Globus pallidus (tissue), 1 donor: Measurements from ENCODE around the gene EIF4E3.

Experiments used
- DNase-seq: peaks from one replicate; pipeline ENCODE4 v3.0.0-alpha.2; 2015; ENCODE audit warnings: low spot score

EIF4E3 gene

DNA sequence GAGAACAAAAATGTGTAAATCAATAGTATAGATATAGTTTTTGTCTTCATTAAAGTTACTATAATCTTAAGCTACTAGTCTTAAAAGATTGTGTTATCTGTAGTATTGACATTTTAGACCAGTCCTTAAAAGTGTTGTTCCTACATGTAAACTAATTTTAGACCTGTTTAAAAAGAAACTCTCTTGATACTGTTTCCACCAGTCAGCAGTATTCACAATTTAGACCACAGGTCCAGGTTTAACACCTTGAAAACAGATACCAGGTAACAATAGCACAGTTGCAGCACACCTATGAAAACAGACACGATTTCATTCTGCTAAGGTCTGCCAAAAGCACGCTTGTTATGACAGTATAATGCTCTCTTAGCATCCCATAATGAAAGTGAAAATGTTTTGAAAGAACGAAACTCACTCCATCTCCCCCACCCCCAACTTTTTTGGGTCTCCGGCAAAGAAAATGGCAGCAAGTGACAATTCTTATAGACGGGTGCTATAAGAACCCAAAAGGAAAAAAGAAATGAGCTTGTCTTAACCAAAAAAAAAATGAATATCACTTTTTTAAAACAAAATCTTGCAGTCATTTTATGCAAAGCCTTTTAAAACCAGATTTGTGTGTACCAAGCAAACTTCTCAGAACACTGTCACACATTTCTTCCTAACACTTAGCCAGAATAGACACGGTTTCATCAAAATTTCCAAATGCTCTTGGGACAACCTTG, 1.6 kb downstream of the EIF4E3 start:
- no peak for DNase-seq

DNA sequence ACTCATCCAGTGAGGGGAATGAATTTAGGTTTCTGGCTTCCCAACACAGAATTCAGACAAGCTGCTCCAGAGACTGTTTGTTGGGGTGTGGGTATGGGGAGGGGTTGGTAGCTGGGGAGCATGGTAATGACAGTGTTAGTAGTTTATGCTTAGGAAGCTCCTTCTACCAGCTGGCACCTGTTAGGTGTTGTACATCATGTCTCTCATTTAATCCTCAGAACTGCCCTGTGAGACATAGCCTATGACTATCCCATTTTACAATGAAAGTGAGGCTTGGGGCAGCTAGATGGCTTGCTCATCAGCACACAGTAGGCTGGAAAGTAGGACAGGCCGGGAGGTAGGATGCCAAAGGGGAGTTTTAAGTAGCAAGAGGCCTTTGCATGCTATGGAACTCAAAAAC, 2.5 kb downstream of the EIF4E3 start:
- DNase-seq: no peak

DNA sequence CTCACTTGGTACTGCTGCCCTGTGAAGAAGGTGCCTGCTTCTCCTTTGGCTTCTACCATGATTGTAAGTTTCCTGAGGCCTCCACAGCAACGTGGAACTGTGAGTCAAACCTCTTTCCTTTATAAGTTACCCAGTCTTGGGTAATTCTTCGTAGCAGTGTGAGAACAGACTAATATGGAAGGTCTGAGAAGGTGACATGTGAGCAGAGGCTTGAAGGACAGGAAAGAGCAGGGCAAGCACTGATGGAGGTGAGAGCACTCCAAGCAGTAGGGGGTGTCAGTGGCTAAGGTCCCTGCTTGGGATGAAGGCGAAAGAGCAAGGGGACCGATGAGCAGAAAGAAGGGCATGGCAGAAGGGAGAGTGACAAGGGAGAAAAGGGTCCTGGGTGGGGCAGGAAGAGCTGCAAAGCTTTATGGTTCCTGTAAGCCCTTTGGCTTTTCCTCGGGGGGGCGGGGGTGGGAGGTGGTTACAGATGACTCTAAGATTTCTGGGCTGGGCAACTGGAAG, 3.5 kb downstream of the EIF4E3 start:
- no peak for DNase-seq

DNA sequence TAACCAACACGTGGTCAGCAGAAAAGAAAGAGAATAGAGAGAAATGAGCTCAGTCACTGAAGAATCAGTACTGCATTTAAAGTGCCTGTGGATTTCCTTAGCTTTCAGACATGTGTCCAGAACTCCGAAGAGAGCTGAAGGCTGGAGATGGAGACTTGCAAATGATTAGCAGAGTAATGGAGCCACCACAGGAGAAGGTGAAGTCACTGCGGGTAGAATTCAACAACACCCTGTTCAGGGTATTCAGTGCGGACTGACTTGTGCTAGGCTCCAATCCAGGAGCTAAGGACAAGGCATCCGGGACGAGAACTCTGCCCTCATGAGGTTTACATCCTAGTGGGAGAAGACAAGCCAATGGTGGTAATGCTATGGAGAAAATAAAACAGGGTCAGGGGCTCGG, 4.2 kb downstream of the EIF4E3 start:
- no peak for DNase-seq

DNA sequence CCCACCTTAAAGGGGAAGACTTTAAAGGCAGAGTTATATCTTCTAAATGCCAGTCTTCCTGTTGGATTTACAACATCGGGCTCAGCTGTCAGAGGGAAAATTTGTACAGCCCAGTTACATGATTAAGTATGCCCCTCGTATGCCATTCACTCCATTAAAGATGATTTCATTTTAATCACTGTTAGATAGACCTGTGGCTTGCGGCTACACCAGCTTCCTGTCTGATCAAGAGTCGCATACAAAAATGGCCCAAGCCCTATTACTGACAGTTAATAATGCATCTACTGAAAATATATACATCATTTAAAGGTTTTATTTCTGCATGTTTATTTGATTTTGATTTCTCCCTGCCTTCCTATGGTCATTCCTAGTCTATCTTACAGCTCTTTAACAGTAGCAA, 7.1 kb downstream of the EIF4E3 start:
- no peak for DNase-seq

DNA sequence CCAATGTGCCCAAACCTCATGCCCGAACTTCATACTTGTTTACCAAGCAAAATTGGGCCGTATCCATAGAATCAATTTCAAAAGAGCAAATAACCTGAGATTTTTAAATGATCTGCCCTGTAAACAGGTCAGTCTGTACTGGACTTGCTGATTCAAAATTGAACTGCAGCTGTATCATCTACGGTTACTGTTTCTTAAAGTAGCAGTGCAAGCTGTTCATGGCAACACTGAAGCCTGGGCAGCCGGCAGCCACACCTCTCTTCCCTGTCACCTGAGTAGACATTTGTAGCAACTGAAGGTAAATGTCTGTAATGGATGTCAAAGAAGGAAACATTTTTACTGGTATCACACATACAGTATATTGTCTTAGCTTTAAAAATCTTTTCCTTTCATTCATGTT, 10.6 kb downstream of the EIF4E3 start:
- no peak for DNase-seq

DNA sequence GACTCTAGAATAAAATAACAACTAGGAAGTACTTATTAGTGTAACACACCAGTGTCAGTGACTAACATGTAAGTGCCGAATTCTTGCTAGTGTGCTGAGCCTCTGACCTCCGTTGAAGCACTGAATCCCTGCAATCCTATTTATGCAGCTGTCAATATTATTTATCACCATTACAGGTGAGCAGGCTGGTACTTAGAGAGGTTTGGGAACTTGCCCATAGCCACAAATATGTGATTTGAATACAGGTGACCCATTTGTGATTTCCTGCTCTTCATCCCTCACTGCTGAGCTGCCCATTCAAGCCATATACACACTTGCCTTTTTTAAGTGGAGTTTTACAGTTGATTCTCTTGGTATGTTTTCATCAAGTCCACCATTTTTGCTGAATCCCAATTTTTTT, 12.2 kb downstream of the EIF4E3 start:
- DNase-seq: no peak

DNA sequence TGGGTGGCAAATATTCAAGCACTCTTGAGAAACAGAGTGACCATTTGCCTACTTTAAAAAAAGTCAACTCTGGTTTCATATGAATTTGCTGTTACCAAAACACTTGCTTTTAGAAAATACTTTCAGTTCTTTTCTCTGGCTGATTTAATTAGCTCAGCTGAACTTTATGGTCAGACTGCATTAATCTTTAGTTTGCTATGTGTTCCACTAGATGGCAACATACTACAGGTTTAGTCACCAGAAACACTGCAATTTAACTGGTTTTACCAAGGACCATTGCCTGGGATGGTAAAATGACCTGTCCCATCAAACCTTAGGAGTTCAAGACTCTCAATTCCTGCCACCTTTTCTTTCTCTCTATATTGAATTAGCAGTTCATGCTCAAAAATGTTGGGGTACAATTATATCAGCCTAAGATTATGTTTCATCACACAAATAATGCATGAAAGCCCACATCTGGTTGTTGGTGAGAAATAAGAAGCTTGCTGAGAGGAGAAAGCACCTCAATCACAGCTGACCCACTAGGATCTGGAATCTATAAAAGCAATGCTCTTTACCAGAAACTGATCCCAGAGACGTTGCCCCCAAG, 14.2 kb downstream of the EIF4E3 start:
- peak; percentile 73 for DNase-seq

DNA sequence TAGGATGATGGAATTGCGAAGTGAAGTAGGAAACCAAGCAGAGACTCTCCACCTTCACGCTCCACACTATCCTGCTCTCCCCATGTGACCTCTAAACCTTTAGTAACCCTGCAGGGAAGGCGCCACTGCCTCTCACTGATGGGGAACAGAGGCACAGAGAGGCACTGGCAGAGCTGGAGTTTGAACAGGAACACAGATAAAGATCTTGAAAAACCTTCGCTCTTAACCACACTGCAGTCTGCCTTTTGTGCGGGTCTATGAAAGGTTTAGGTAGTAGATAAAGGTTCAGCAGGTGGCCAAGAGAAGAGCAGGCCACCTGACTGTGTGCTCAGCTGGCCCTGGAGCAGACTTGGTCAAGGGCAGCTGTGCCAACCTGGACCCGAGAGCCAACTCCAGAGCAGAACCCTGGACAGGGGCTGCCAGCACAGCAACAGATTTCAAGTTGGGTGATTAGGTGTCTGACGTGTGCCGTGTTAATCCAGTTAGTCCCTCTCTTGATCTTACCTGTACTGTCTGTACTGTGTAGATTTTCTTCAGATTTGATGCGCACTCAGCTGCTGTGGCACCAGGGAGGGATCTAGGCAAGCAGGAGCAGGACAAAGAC, 15.2 kb downstream of the EIF4E3 start:
- DNase-seq: no peak

DNA sequence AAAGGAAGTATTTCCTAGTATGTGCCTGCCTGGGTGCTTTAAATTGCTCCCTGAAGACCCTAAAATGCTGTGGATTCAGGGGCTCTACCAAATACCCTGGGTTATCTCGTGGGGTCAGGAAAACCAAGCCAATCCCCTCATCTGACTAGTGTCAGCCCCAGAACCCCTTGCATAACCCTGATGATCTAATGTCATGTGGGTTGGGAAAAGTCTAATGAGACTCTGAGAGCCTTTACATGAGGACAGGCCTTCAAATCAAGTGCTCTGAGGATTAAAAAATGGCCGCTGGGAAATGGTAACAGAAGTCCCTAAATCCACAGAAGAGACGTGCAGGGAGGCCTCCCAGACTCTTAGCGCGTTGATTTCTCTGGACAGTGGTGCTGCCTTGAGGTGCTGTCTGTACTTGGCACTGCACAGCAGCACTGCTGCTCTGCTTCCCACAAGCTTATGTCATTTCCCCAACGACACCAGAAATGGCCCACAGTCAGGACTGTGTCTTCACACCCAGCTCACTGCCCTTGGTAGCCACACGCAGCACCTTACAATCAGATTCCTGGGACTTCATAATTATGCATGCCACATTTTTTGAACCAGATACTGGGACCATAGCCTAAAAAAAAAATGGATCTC, 16.6 kb downstream of the EIF4E3 start:
- DNase-seq: peak; percentile 79

DNA sequence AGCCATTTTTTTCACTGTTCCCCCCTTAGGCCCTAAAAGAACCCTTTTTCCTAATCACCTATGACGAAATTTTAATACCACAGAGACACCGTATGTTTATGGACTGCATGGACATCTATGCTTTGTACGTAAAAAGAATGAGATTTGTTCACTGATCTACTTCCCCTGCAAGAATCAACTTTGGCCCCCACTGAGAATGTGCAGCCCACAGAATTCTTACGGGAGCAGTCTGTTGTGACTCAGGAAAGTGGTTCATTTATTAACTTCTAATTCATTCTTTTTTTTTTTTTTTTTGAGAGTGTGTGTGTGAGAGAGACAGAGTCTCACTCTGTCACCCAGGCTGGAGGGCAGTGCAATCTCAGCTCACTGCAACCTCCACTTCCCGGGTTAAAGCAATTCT, 17.6 kb downstream of the EIF4E3 start:
- DNase-seq: no peak

DNA sequence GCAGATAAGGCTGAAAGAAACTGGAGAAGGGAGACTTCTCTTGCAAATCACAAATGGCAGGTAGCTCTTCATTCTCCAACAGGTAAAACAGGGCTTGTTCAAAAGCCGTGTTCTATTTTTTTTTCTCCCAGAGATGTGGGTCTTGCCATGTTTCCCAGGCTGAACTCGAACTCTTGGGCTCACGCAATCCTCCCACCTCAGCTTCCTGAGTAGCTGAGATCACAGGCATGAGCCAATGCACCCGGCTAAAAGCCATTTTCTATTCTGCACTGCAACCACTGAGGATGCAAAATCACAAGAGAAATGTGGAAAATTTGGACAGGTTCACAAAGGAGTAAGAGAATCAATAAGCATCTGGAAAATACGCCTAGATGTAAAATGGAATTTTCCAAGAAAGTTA, 19.5 kb downstream of the EIF4E3 start:
- no peak for DNase-seq

DNA sequence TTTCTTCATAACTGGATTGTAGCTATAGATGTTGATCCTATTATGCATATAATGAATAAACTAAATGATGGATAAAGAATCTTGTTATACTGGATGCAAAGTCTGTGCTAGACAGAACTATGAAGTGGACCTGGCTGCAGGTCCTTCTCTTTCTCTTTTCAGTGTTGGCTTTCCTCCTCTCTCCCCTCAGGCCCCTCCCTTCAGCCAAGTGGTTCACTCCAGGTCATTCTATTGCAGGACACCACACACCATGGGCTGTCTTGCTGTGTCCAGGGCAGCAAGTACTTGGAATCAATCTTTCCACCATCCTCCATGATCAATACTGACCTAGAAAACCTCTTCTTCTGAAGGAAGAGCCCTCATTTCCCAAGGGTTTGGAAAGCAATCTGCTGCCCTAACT, 20.3 kb downstream of the EIF4E3 start:
- DNase-seq: no peak

DNA sequence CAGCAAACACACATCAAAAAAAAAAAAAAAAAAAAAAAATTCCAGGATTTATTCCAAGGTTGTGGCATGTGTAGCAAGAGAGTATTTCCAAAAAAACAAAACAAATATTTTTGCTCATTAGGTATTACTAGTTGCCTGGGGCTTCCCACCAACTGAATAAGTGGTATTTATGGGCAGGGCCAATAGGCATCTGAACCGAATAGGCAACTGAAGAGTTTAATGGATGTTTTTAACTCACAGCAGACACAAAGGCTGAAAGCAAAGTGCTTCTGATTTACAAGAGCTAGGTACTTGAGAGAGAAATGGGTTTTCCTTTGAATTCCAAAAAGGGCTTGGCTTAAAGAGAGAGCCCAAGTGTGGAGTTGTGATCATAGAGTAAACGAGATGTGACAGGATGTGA, 21.4 kb downstream of the EIF4E3 start:
- DNase-seq: no peak

DNA sequence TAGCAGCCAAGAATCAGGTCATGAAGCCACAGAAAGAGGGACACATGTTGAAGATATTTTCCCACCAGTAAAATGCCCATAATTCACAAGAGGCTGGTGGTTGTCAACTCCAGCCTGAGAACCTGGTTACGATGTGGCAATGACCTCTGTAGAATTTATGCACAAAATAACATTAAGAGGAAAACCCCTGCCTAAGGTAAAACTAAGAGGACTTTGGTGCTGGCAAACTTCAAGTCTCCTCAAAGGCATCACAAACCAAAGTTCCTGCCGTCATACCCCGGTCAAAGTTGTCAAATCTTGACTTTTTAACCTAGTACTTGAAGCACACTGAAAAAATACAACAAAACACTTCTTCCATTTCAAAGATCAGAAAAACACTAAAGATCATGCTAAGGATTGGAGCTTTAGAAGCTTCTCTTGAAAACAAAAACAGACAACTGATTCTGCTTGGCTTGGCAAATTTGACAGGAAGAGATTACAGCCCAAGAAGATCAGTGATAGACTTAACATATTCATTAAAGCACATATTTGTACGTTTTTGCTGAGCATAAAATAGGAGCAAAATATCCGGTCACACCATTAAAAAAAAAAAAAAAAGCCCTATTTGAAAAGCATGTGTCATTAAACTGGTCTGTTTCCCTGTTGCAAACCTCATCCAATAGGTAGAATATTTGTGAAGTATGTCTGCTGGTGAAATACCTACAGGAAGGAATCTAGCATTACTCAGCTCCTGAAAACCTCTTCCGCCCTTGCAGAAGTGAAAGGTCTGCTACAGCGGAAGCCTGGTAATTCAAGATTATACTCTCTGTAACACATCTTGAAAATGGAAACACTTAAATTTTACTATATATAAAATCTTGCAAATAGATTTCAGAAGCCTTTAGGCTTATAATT, 22.8 kb downstream of the EIF4E3 start:
- no peak for DNase-seq

DNA sequence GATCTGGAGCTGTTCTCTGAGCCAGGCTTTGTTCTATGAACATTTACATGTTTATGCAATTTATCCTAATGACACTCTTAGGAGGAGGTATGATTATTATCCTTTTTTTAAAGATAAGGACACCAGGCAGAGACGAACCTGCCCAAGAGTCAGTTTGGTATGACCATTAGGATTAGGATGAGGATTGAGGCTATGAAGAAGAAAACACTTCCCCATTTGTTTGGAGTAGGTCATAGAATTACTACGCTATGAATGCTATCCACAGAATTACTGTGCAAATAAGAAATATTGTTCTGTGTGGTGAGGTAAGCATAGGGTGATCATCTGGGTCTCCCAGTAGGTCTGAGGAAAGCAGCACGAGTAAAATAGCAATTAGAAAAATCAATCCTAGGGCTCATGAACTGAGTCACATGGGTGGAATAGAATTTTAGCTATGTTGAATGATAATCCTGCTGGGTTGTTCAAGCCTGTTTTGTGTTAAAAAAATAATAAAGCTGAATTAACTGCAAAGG, 23.9 kb downstream of the EIF4E3 start:
- DNase-seq: no peak

DNA sequence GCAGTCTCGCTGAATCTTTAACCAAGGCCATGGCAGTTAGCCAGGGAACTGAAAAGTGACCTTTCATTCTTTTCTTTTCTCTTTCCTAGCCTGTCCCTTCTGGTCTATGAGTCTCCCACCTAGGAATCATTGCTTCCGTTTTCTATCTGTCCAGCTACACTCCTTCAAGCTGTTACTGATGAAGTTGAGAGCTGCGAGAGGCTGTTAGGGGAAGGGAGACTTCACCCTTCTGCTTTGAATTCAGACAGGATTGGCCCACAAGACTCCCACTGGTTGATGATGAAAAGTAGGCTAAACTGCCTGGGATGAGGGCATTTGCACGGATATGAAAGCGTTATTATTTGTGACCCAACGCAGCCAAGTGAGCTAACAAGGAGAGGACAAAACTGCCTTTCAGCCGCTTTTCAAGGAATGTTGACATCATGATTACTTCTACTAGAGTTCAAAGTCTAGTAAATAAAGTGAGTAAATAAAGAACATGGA, 30.2 kb downstream of the EIF4E3 start:
- DNase-seq: peak; percentile 88

DNA sequence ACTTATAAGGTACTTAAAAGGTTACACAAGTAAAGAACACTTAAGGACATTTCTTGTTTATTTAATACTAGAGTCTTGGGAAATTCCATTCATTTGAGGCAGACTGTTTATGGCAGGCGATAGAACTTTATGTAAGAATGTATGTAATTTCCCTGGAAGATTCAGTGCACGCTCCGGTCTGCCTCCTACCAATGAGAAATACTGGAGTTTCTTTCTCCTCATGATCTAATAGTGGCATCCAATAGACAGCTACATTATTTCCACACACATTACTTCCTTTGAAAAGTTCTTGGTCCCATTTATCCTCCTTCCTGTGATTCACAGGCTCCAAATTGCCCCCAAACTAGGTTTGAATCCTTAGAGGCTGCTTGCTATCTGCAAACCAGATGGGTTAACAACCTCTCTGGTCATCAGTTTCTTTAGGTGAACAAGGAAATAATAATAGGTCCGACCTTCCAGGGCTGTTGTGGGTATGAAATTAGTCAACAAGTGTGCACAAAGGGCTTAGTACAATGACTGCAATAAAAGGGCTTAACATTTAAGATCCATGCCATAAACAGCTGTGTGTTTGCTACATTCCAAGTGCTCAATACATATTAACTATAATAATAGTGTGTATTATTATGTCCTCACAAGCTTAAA, 30.7 kb downstream of the EIF4E3 start:
- DNase-seq: no peak

DNA sequence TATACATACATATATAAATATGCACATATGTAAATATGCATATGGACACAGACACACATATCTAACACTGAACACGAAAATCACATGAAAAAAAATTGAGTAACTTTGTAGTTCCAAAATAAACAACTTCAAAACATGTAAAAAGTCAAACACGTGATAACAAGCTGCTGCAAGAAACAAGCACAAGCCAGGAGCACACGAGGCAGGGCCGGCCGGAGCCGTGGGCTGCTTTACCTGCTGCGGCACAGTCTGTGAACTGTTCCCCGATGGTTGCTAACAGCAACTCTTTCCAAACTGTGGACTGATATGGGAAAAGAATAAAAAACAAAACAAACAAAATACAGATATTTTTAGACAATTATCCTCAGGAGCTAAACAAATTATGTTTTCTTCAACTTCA, 31.6 kb downstream of the EIF4E3 start:
- no peak for DNase-seq

DNA sequence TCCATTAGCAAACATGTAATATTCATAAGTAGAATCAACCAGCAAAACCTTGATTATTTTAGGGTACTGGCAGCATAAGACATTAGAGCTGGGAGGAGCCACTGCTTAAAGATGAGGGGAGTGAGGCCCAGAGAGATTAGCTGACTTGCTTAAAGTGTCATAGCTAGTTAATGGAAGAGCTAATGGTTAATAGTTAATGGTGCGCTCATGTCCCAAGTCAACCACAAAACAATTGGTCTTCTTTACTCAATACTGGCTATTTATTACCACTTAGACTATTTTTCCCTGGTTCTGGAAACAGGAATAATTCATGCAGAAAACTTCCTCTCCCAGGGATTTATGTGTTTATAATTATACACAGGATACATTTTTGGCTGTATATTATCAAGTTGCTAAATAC, 33.1 kb downstream of the EIF4E3 start:
- no peak for DNase-seq

DNA sequence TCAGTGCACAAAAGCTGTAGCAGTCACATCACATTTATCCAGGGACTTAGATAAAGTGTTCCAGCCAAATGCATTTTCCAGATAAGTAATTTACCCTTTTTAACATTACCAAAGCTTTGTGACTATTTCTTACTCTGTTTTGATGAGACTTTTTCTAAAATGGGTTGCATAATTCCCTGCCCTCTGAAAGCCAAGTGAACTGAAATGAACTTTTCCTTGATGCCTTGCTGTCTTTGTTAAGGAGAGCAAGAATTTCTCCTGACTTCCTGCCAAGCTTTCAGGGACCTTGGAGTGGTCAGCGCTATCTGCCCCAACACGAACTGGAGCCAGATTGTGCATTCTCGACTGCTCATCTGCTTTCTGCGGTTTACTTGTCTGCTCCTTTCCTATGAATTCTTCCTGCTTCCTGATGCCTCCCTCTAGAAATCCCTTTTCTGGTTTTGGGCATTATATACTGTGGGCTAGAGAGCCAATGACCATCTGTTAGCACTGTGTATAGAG, 34.8 kb downstream of the EIF4E3 start:
- DNase-seq: no peak
